ENCODE results near the gene AWAT2. TPM values are rescaled to one million over a fixed set of nuclear protein-coding genes. Genes with fewer than 3 reads are reported as not detected.
A peak's percentile ranks its signal among the peaks of the same experiment; 100 is the strongest.

AWAT2 gene
- not detected for total RNA-seq (2021; fragmentation: NEBNext Ultra II Directional; extraction: Animal tissue kit (Norgen Biotek cat#: 25700))
- long read RNA-seq: 0 reads

- Mint-ChIP-seq H3K36me3 (ENCODE audit: low read depth) (no peaks in the 10 kb centered on the region), H3K27me3 (ENCODE audit: insufficient read depth) (no peaks in the 10 kb centered on the region), H3K4me1 (ENCODE audit: low read depth) (peaks cover 12% of the 10 kb centered on the region), H3K9me3 (no peaks in the 10 kb centered on the region), H3K4me3 (no peak within 1 kb of the TSS), H3K27ac (no peak within 1 kb of the TSS)
- no peak for DNase-seq
- no peak for TF ChIP-seq CTCF (IDR thresholded peaks at IDR 0.05)
Measured at GRCh38 chrX:70049925-70050324, at the start of gene AWAT2. Gene AWAT2 (minus strand): TSS chrX:70049938. CDS start chrX:70049932, 6 bp downstream.

GRCh38 chrX:70096052-70096451, 46.3 kb upstream of the AWAT2 start:
- DNase-seq: peak; percentile 0
- H3K27ac Mint-ChIP-seq: no peak overlapping the region
- TF ChIP-seq CTCF (IDR thresholded peaks at IDR 0.05): peak; percentile 40
- no peaks in the 10 kb centered on the region; the same call in 1 of the 2 replicates for H3K4me1 Mint-ChIP-seq (ENCODE audit: low read depth)
- no peaks in the 10 kb centered on the region for H3K36me3 Mint-ChIP-seq (ENCODE audit: low read depth)
- H3K4me3 Mint-ChIP-seq: no peak overlapping the region
- 0 out of 2 replicates have a peak, but pooled peaks cover 3% of the 10 kb centered on the region for H3K9me3 Mint-ChIP-seq
- H3K27me3 Mint-ChIP-seq (ENCODE audit: insufficient read depth): peaks cover 3% of the 10 kb centered on the region; the same call in 1 of the 2 replicates

DNA sequence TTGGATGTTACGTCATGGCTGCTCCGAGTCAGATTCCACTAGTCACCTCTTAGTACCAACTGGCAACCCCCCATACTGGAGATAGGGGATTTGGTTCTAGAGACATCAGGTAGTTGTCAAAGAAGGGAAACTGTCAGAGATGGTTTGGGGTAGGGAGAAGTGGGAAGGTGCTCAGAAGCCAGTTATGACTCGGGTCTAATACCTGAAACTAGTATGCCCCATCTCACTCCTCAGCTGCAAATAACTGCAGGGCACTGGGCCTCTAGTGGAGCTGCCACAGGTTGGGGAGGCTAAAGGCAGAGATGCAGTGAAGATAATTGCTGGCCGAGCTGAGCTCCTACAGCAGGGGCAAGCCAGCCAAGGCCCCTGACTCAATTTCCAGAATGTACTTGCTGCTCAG, 42.5 kb upstream of the AWAT2 start:
- H3K27me3 Mint-ChIP-seq (ENCODE audit: insufficient read depth): peaks cover 4% of the 10 kb centered on the region
- no peak for DNase-seq
- peak overlapping the region; percentile 38; the same call in 1 of the 2 replicates for H3K27ac Mint-ChIP-seq
- no peaks in the 10 kb centered on the region for H3K36me3 Mint-ChIP-seq (ENCODE audit: low read depth)
- H3K4me1 Mint-ChIP-seq (ENCODE audit: low read depth): peaks cover 26% of the 10 kb centered on the region
- no peak overlapping the region for H3K4me3 Mint-ChIP-seq
- no peaks in the 10 kb centered on the region for H3K9me3 Mint-ChIP-seq
- TF ChIP-seq CTCF (IDR thresholded peaks at IDR 0.05): no peak

- Mint-ChIP-seq H3K27ac (peak overlapping the region; percentile 79; the same call in 1 of the 2 replicates), H3K4me3 (peak overlapping the region; percentile 33; the same call in 1 of the 2 replicates), H3K27me3 (ENCODE audit: insufficient read depth) (peaks cover 4% of the 10 kb centered on the region), H3K9me3 (no peaks in the 10 kb centered on the region), H3K4me1 (ENCODE audit: low read depth) (peaks cover 26% of the 10 kb centered on the region), H3K36me3 (ENCODE audit: low read depth) (no peaks in the 10 kb centered on the region)
- TF ChIP-seq CTCF (IDR thresholded peaks at IDR 0.05): no peak
- peak; percentile 64 for DNase-seq
Measured at GRCh38 chrX:70089604-70090297, 40.0 kb upstream of the AWAT2 start.

DNA sequence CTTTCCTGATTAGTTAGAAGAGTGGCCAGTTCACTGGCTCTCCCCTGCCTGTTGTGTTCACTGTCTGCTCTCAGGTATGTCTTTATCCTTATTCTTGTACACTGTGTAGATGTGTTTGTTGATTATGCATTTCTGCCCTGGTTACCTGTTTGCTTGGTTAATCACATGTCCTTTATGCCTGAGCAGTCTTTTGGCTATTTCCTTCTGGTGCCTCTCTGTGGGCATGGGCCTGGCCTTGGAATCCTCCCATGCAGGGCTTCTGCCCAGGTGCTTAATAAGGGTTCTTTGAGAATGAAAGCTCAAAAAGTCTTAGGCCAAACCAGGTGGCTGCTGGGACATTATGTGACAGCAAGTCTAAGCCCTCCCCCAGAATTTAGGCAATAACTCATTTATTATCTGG, 39.0 kb upstream of the AWAT2 start:
- Mint-ChIP-seq H3K27me3 (ENCODE audit: insufficient read depth) (peaks cover 4% of the 10 kb centered on the region), H3K9me3 (no peaks in the 10 kb centered on the region)
- DNase-seq: no peak

More for the DNA sequence above, 39.0 kb upstream of the AWAT2 start:
- Mint-ChIP-seq H3K4me3 (no peak overlapping the region), H3K4me1 (ENCODE audit: low read depth) (peaks cover 26% of the 10 kb centered on the region), H3K27ac (no peak overlapping the region), H3K36me3 (ENCODE audit: low read depth) (no peaks in the 10 kb centered on the region)
- no peak for TF ChIP-seq CTCF (IDR thresholded peaks at IDR 0.05)
